NCI-H2196 treated with DMSO at 0.1 percent for 48 hours (cell line): ENCODE data around the gene ELFN1.

Source experiments
- DNase-seq: peaks from one replicate; lab custom pipeline; 2025; ENCODE audit not compliant: unreplicated experiment; lab: John Stamatoyannopoulos, UW

The ELFN1 gene

GRCh38 chr7:1739593-1739992 lies 69.5 kb downstream of the ELFN1 start:
- no peak for DNase-seq

- no peak for DNase-seq
Observed at GRCh38 chr7:1740214-1740613, 70.1 kb downstream of the ELFN1 start.

- DNase-seq, result no peak
Observed at GRCh38 chr7:1741246-1741645, 71.2 kb downstream of the ELFN1 start.

- no peak for DNase-seq
Observed at GRCh38 chr7:1741751-1742554, 71.9 kb downstream of the ELFN1 start.

GRCh38 chr7:1742555-1743303 lies 72.7 kb downstream of the ELFN1 start:
- no peak for DNase-seq

GRCh38 chr7:1743481-1744230 lies 73.6 kb downstream of the ELFN1 start:
- no peak for DNase-seq

GRCh38 chr7:1744296-1745017 lies 74.4 kb downstream of the ELFN1 start:
- DNase-seq, result no peak

GRCh38 chr7:1745018-1745532 lies 75.0 kb downstream of the ELFN1 start:
- no peak for DNase-seq

GRCh38 chr7:1745576-1746490 lies 75.8 kb downstream of the ELFN1 start:
- no peak for DNase-seq

- DNase-seq, result no peak
Observed at GRCh38 chr7:1746491-1746975, 76.5 kb downstream of the ELFN1 start.

GRCh38 chr7:1747004-1747801 lies 77.1 kb downstream of the ELFN1 start:
- DNase-seq, result no peak

GRCh38 chr7:1748076-1748838 lies 78.2 kb downstream of the ELFN1 start:
- no peak for DNase-seq

GRCh38 chr7:1748839-1749173 lies 78.7 kb downstream of the ELFN1 start:
- no peak for DNase-seq

GRCh38 chr7:1749351-1749863 lies 79.3 kb downstream of the ELFN1 start:
- DNase-seq, result no peak

- DNase-seq, result no peak
Observed at GRCh38 chr7:1749864-1750466, 79.9 kb downstream of the ELFN1 start.

- no peak for DNase-seq
Observed at GRCh38 chr7:1750541-1751021, 80.5 kb downstream of the ELFN1 start.

- DNase-seq, result no peak
Observed at GRCh38 chr7:1752111-1752510, 82.0 kb downstream of the ELFN1 start.
